Endothelial cell of umbilical vein (primary cell): ENCODE measurements around the gene EPAS1.

Experiments used
- CTCF ChIP-seq, 2 donors: IDR thresholded peaks; 1 replicate in 1 of 2; 2 replicates in 1 of 2; pipeline ENCODE4 v1.5.1; 2011; ENCODE audit warnings: low read length in 2 of 2, mild to moderate bottlenecking in 2 of 2, moderate library complexity in 2 of 2, control low read depth in 1 of 2, inconsistent platforms in 1 of 2, low read depth in 1 of 2; ENCODE audit not compliant: insufficient read depth in 1 of 2; ENCODE audit errors: extremely low read depth in 1 of 2
- EZH2 ChIP-seq: IDR thresholded peaks from 2 replicates; pipeline ENCODE4 v1.6.1; 2012; ENCODE audit warnings: borderline replicate concordance, low read depth, mild to moderate bottlenecking, moderate library complexity, low read length, inconsistent platforms; ENCODE audit not compliant: severe bottlenecking
- GATA2 ChIP-seq: IDR thresholded peaks from 2 replicates; pipeline ENCODE4 v1.7.0; 2011; ENCODE audit warnings: low read depth, mild to moderate bottlenecking, moderate library complexity, mixed read lengths, low read length; ENCODE audit not compliant: insufficient read length, insufficient read depth
- JUN ChIP-seq: IDR thresholded peaks from 2 replicates; pipeline ENCODE4 v1.6.1; 2011; ENCODE audit warnings: borderline replicate concordance, low read depth; ENCODE audit not compliant: insufficient read length, insufficient read depth
- MAX ChIP-seq: IDR thresholded peaks from 2 replicates; pipeline ENCODE4 v1.6.1; 2011; ENCODE audit not compliant: insufficient read depth, insufficient read length
- POLR2A ChIP-seq: IDR thresholded peaks from 2 replicates; pipeline ENCODE4 v1.6.1; 2012; ENCODE audit warnings: low read depth, mild to moderate bottlenecking, control low read depth, low read length
- POLR2AphosphoS5 ChIP-seq: IDR thresholded peaks from 2 replicates; pipeline ENCODE4 v1.6.1; 2012; ENCODE audit warnings: low read depth, mild to moderate bottlenecking, control low read depth, low read length, moderate library complexity; ENCODE audit not compliant: insufficient read depth

GRCh38 chr2:46276642-46277041 is 20.6 kb upstream of the EPAS1 start:
- peak in 1 of 2 donors; percentile 22 for TF ChIP-seq CTCF (IDR thresholded peaks at IDR 0.05; ENCODE audit: extremely low read depth in 1 of 2, insufficient read depth in 1 of 2, low read depth in 1 of 2, low read length in 2 of 2)
- no peak for TF ChIP-seq EZH2
- no peak for TF ChIP-seq POLR2AphosphoS5
- no peak for TF ChIP-seq POLR2A
- TF ChIP-seq MAX, result no peak
- no peak for TF ChIP-seq GATA2
- TF ChIP-seq JUN, result no peak
